H1 (cell line): ENCODE results near the gene DCTN3. TPM values are rescaled to one million over a fixed set of nuclear protein-coding genes. Genes with fewer than 3 reads are reported as not detected.

Experiments
- CTCF ChIA-PET: fragments of 300-600 bp; sonication (Branson Sonifier 250); formaldehyde crosslinking; loops from one replicate; lab custom pipeline; 2021; ENCODE audit not compliant: partially characterized antibody; lab: Charles Lee
- POLR2A ChIA-PET: fragments of 300-600 bp; sonication (Branson Sonifier 250); formaldehyde crosslinking; loops from one replicate; lab custom pipeline; 2021; ENCODE audit warnings: inconsistent platforms; ENCODE audit not compliant: partially characterized antibody; lab: Charles Lee
- DNase-seq, 2 experiments: peaks; one replicate each; pipeline versions ENCODE4 v3.0.0 to v3.0.0-alpha.2; 2010 to 2022; ENCODE audit warnings: low spot score in 2 of 2, low read depth in 1 of 2, mixed read lengths in 1 of 2
- FAIRE-seq: peaks from 2 replicates; lab custom pipeline; 2011; peaks lifted over from hg19 to GRCh38; lab: Jason Lieb, UNC
- H2AFZ ChIP-seq: 2 replicates; pipeline ENCODE4 v1.8.1; 2012; ENCODE audit warnings: low read length, inconsistent platforms
- H2AK5ac ChIP-seq: 2 replicates; pipeline ENCODE4 v1.6.1; 2013; ENCODE audit warnings: low read depth, low read length
- H2BK120ac ChIP-seq: replicated peaks from 2 replicates; pipeline ENCODE3; 2013; ENCODE audit warnings: low read depth, low read length, inconsistent platforms
- H2BK12ac ChIP-seq: 2 replicates; pipeline ENCODE4 v1.6.1; 2013; ENCODE audit warnings: low read depth, low read length
- H2BK15ac ChIP-seq: 2 replicates; pipeline ENCODE4 v1.6.1; 2013; ENCODE audit warnings: low read length
- H2BK20ac ChIP-seq: 2 replicates; pipeline ENCODE4 v1.6.1; 2013; ENCODE audit warnings: low read length
- H2BK5ac ChIP-seq: 2 replicates; pipeline ENCODE4 v1.6.1; 2013; ENCODE audit warnings: low read depth, low read length
- H3K14ac ChIP-seq: 2 replicates; pipeline ENCODE4 v1.6.1; 2013; ENCODE audit warnings: inconsistent platforms; ENCODE audit not compliant: insufficient read length
- H3K18ac ChIP-seq: 2 replicates; pipeline ENCODE4 v1.6.1; 2013; ENCODE audit warnings: low read length; ENCODE audit errors: extremely low read depth
- H3K23ac ChIP-seq: 2 replicates; pipeline ENCODE4 v1.6.1; 2013; ENCODE audit warnings: inconsistent platforms; ENCODE audit not compliant: insufficient read length
- H3K23me2 ChIP-seq: 2 replicates; pipeline ENCODE4 v1.6.1; 2013; ENCODE audit warnings: low read depth, low read length
- H3K27ac ChIP-seq: 2 replicates; pipeline ENCODE4 v1.6.1; 2011; ENCODE audit warnings: low read depth, low read length, inconsistent platforms
- H3K27me3 ChIP-seq, 4 experiments: replicated peaks in 1 of 4; 1 replicate in 1 of 4; 2 replicates in 3 of 4; pipeline versions ENCODE4 v1.6.1 to v1.8.1; 2011 to 2013; ENCODE audit warnings: low read length in 3 of 4, mild to moderate bottlenecking in 3 of 4, inconsistent platforms in 2 of 4, mixed read lengths in 2 of 4, moderate library complexity in 1 of 4; ENCODE audit not compliant: control insufficient read depth in 3 of 4, insufficient read depth in 3 of 4; ENCODE audit errors: extremely low read depth in 1 of 4
- H3K36me3 ChIP-seq, 4 experiments: 2 replicates each; pipeline versions ENCODE4 v1.6.1 to v1.8.1; 2011 to 2013; ENCODE audit warnings: mild to moderate bottlenecking in 4 of 4, low read length in 3 of 4, moderate library complexity in 2 of 4, control low read depth in 1 of 4, inconsistent platforms in 1 of 4; ENCODE audit not compliant: insufficient read depth in 4 of 4, control insufficient read depth in 2 of 4
- H3K4ac ChIP-seq: replicated peaks from 2 replicates; pipeline ENCODE3; 2013; ENCODE audit warnings: low read length, low read depth, mixed read lengths, inconsistent platforms; ENCODE audit not compliant: insufficient read length
- H3K4me1 ChIP-seq, 4 experiments: replicated peaks in 1 of 4; 1 replicate in 1 of 4; 2 replicates in 3 of 4; pipeline versions ENCODE4 v1.6.1 to v1.8.1; 2011 to 2013; ENCODE audit warnings: low read length in 3 of 4, inconsistent platforms in 2 of 4, mixed read lengths in 1 of 4; ENCODE audit not compliant: insufficient read depth in 4 of 4, control insufficient read depth in 3 of 4
- H3K4me2 ChIP-seq, 2 experiments: 2 replicates each; pipeline versions ENCODE4 v1.6.1 to v1.8.1; 2011 to 2013; ENCODE audit warnings: low read depth in 2 of 2, low read length in 2 of 2, control low read depth in 1 of 2, inconsistent platforms in 1 of 2, mild to moderate bottlenecking in 1 of 2; ENCODE audit not compliant: insufficient read depth in 1 of 2
- H3K4me3 ChIP-seq, 4 experiments: fragments of 200-600, 300-600 bp in 1 of 4; sonication (generic), shearing (Covaris generic), sonication (Bioruptor Twin) in 1 of 4; 2 replicates each; pipeline versions ENCODE4 v1.5.1 to v1.8.1; 2011 to 2016; ENCODE audit warnings: low read length in 4 of 4, low read depth in 3 of 4, control low read depth in 2 of 4, inconsistent platforms in 2 of 4, mild to moderate bottlenecking in 2 of 4, mixed read lengths in 1 of 4, moderate library complexity in 1 of 4; ENCODE audit not compliant: insufficient read depth in 2 of 4; ENCODE audit errors: extremely low read depth in 1 of 4
- H3K56ac ChIP-seq: replicated peaks from 2 replicates; pipeline ENCODE3; 2013; ENCODE audit warnings: low read depth, mild to moderate bottlenecking, mixed read lengths, low read length, inconsistent platforms; ENCODE audit not compliant: insufficient read length
- H3K79me1 ChIP-seq: 2 replicates; pipeline ENCODE4 v1.6.1; 2013; ENCODE audit warnings: low read depth, low read length, control low read depth
- H3K79me2 ChIP-seq, 2 experiments: 2 replicates each; pipeline versions ENCODE4 v1.6.1 to v1.8.1; 2012 to 2013; ENCODE audit warnings: low read length in 2 of 2, mild to moderate bottlenecking in 2 of 2, inconsistent platforms in 1 of 2; ENCODE audit not compliant: insufficient read depth in 2 of 2, control insufficient read depth in 1 of 2
- H3K9ac ChIP-seq, 4 experiments: replicated peaks in 1 of 4; 1 replicate in 1 of 4; 2 replicates in 3 of 4; pipeline versions ENCODE4 v1.6.1 to v1.8.1; 2011 to 2013; ENCODE audit warnings: low read depth in 3 of 4, low read length in 3 of 4, control low read depth in 2 of 4, mild to moderate bottlenecking in 2 of 4, moderate library complexity in 2 of 4, inconsistent platforms in 1 of 4; ENCODE audit errors: extremely low read depth in 1 of 4
- H3K9me3 ChIP-seq, 2 experiments: 2 replicates each; pipeline versions ENCODE4 v1.6.1 to v1.8.1; 2012 to 2013; ENCODE audit warnings: mild to moderate bottlenecking in 2 of 2, moderate library complexity in 2 of 2, control low read depth in 1 of 2, inconsistent platforms in 1 of 2, low read depth in 1 of 2, low read length in 1 of 2, mixed read lengths in 1 of 2; ENCODE audit not compliant: insufficient read depth in 2 of 2
- H4K20me1 ChIP-seq, 2 experiments: replicated peaks in 1 of 2; 2 replicates each; pipeline versions ENCODE3 to v1.8.1; 2011 to 2013; ENCODE audit warnings: inconsistent platforms in 2 of 2, low read length in 2 of 2, mild to moderate bottlenecking in 1 of 2; ENCODE audit not compliant: insufficient read depth in 2 of 2, control insufficient read depth in 1 of 2
- H4K5ac ChIP-seq: 2 replicates; pipeline ENCODE4 v1.6.1; 2013; ENCODE audit warnings: low read length, low read depth, mixed read lengths, inconsistent platforms; ENCODE audit not compliant: insufficient read length
- H4K8ac ChIP-seq: 2 replicates; pipeline ENCODE4 v1.8.0; 2013; ENCODE audit warnings: mild to moderate bottlenecking, moderate library complexity, low read length, inconsistent platforms; ENCODE audit not compliant: insufficient read depth; ENCODE audit errors: extremely low read depth
- H4K91ac ChIP-seq: replicated peaks from 2 replicates; pipeline ENCODE3; 2013; ENCODE audit warnings: low read length, mixed read lengths, inconsistent platforms; ENCODE audit not compliant: insufficient read length
- ASH2L ChIP-seq: fragments of 200-600, 300-600 bp; sonication (generic); IDR thresholded peaks from one replicate; pipeline ENCODE4 v1.7.1; 2017; ENCODE audit warnings: low read length
- ATF3 ChIP-seq: IDR thresholded peaks from 2 replicates; pipeline ENCODE4 v1.6.1; 2011; ENCODE audit warnings: low read depth, mild to moderate bottlenecking, low read length; ENCODE audit not compliant: insufficient read depth
- BCL11A ChIP-seq, 2 experiments: IDR thresholded peaks; one replicate each; pipeline ENCODE4 v1.6.1; 2011; ENCODE audit warnings: low read depth in 2 of 2, low read length in 2 of 2, mild to moderate bottlenecking in 2 of 2
- CHD2 ChIP-seq: IDR thresholded peaks from 2 replicates; pipeline ENCODE4 v1.6.1; 2012; ENCODE audit warnings: low read length, improper control_type of control experiment
- EGR1 ChIP-seq: IDR thresholded peaks from 2 replicates; pipeline ENCODE4 v1.6.1; 2011; ENCODE audit warnings: low read depth, low read length, borderline replicate concordance
- JUN ChIP-seq: IDR thresholded peaks from 2 replicates; pipeline ENCODE4 v1.6.1; 2011; ENCODE audit warnings: low read depth, mild to moderate bottlenecking, improper control_type of control experiment, low read length
- KDM5A ChIP-seq: fragments of 200-600 bp; IDR thresholded peaks from 2 replicates; pipeline ENCODE4 v1.7.1; 2012; ENCODE audit warnings: mild to moderate bottlenecking, low read length, inconsistent platforms, mixed read lengths
- NANOG ChIP-seq: IDR thresholded peaks from 2 replicates; pipeline ENCODE4 v1.6.1; 2011; ENCODE audit warnings: low read length, low read depth, mild to moderate bottlenecking, inconsistent platforms; ENCODE audit not compliant: insufficient read depth, poor library complexity, severe bottlenecking
- RBBP5 ChIP-seq: IDR thresholded peaks from 2 replicates; pipeline ENCODE4 v1.7.1; 2012; ENCODE audit warnings: low read depth, mild to moderate bottlenecking, inconsistent platforms, low read length, moderate library complexity, borderline replicate concordance
- RNF2 ChIP-seq: fragments of 200-900, 300-1000 bp; sonication (generic); IDR thresholded peaks from 2 replicates; pipeline ENCODE4 v1.7.1; 2016; ENCODE audit warnings: borderline replicate concordance, low read depth, mild to moderate bottlenecking, antibody characterized with exemption, low read length; ENCODE audit not compliant: poor library complexity, severe bottlenecking; ENCODE audit errors: missing control alignments
- SIN3A ChIP-seq, 2 experiments: IDR thresholded peaks in 1 of 2; conservative IDR thresholded peaks in 1 of 2; 2 replicates each; pipeline ENCODE4 v1.6.1; 2011 to 2012; ENCODE audit warnings: low read length in 2 of 2, improper control_type of control experiment in 1 of 2, low read depth in 1 of 2, mild to moderate bottlenecking in 1 of 2
- SIX5 ChIP-seq: IDR thresholded peaks from 2 replicates; pipeline ENCODE4 v1.6.1; 2011; ENCODE audit warnings: mild to moderate bottlenecking, low read depth, low read length
- SUZ12 ChIP-seq: fragments of 200-600 bp; sonication (generic); IDR thresholded peaks from 2 replicates; pipeline ENCODE4 v1.6.1; 2012; ENCODE audit warnings: mild to moderate bottlenecking, inconsistent platforms, low read length, moderate library complexity, mixed read lengths
- WGBS, 2 experiments: shearing (Covaris generic) in 1 of 2; methylation state at CpG; one replicate each; pipeline versions ENCODE4 v1.1.6 to v1.1.7; 2013 to 2015; ENCODE audit warnings: low lambda C conversion rate in 2 of 2, mixed read lengths in 2 of 2, inconsistent platforms in 1 of 2, low coverage in 1 of 2, missing lambda C conversion rate in 1 of 2; ENCODE audit not compliant: insufficient replicate concordance in 2 of 2, insufficient coverage in 1 of 2, insufficient read length in 1 of 2; ENCODE audit errors: extremely low coverage in 1 of 2, missing lambda C conversion rate in 1 of 2; 5-methylcytosine and 5-hydroxymethylcytosine counted together
- polyA plus RNA-seq, 7 experiments: library from polyadenylated mRNA; depleted of rRNA in 3 of 7; stranded (reverse) in 5 of 7; unstranded in 2 of 7; fragments of >200 nt in 5 of 7; fragments of 200-250 nt in 2 of 7; gene quantifications; 1 replicate in 5 of 7; 2 replicates in 1 of 7; 4 replicates in 1 of 7; pipeline versions ENCODE4 v1.2.1 to v1.2.3, GENCODE V29; 2011 to 2013; ENCODE audit warnings: missing spikeins in 2 of 7, mixed read lengths in 2 of 7
- total RNA-seq: library from RNA; stranded (reverse); fragmentation: NEBNext Ultra II Directional; extraction: Animal tissue kit (Norgen Biotek cat#: 25700); gene quantifications from 2 replicates; pipeline ENCODE4 v1.2.1, GENCODE V29; 2021

The DCTN3 gene
- total and polyA plus RNA-seq, 2 of the 8 experiments (the other 6 are each of a cell fraction or from before 2014, with no cell fraction given), result 25.6 to 39.2 TPM

- ChIA-PET POLR2A (no interaction called here), CTCF (interaction anchor here (0.7 to 13.8 kb wide), 7 partner anchors 11 to 71 kb away, joined by 3 to 241 read pairs (median 23); no protein-coding TSS in a partner anchor)
- Histone ChIP-seq H4K91ac (no peak overlapping the region), H3K79me2 (no peaks in the 10 kb centered on the region), H3K23ac (no peak overlapping the region), H2BK12ac (peak overlapping the region; percentile 60; the same call in 1 of the 2 replicates), H4K20me1 (peaks cover 0 to 3% of the 10 kb centered on the region in 2 experiments), H3K23me2 (peaks cover 17% of the 10 kb centered on the region; the same call in 1 of the 2 replicates), H3K18ac (no peak overlapping the region), H3K27ac (no peak overlapping the region), H3K9ac (no peak overlapping the region), H2BK15ac (no peak overlapping the region), H2BK20ac (0 out of 2 replicates have a peak overlapping the region, but pooled peaks have one; percentile 48), H3K14ac (no peak overlapping the region), H2AFZ (no peak overlapping the region), H3K4ac (no peak overlapping the region), H3K9me3 (no peaks in the 10 kb centered on the region), H2BK120ac (no peak overlapping the region), H2BK5ac (no peak overlapping the region), H3K4me2 (no peak overlapping the region), H3K36me3 (no peaks in the 10 kb centered on the region), H3K27me3 (peaks cover 29 to 95% (median 84%) of the 10 kb centered on the region in 4 experiments), H3K79me1 (no peaks in the 10 kb centered on the region), H4K5ac (no peak overlapping the region), H4K8ac (no peak overlapping the region), H2AK5ac (peak overlapping the region; percentile 39; the same call in 1 of the 2 replicates), H3K4me3 (no peak overlapping the region), H3K4me1 (peaks cover 12 to 45% (median 32%) of the 10 kb centered on the region in 4 experiments), H3K56ac (no peak overlapping the region)
- FAIRE-seq, result no peak
- DNase-seq, result no peak
- 80% methylated on average over 3 of the region's 3 CpGs; no CpG with 5 or more reads in 1 of the 2 experiments for WGBS, 2 experiments
- no peak for TF ChIP-seq ASH2L
- TF ChIP-seq BCL11A (IDR thresholded peaks at IDR 0.05; ENCODE audit: low read depth in 2 of 2, low read length in 2 of 2), result no peak
- no peak for TF ChIP-seq RBBP5
- TF ChIP-seq JUN, result no peak
- no peak for TF ChIP-seq KDM5A
- no peak for TF ChIP-seq NANOG
- TF ChIP-seq CHD2, result no peak
- TF ChIP-seq ATF3, result no peak
- no peak for TF ChIP-seq SIX5
- no peak for TF ChIP-seq EGR1
- no peak for TF ChIP-seq RNF2
- no peak for TF ChIP-seq SIN3A (conservative IDR thresholded peaks at IDR 0.05 in 1 of 2, IDR thresholded peaks at IDR 0.05 in 1 of 2; ENCODE audit: low read depth in 1 of 2, low read length in 2 of 2)
- TF ChIP-seq SUZ12, result no peak
These were observed 39.0 kb downstream of the DCTN3 start for GRCh38 chr9:34581318-34581717.
